Gastrocnemius medialis (tissue), 4 donors: ENCODE data around the gene CACNA2D3.

Experiments used
- CTCF ChIP-seq, 5 experiments: fragments of 450-650 bp in 3 of 5; fragments of 200-600 bp in 2 of 5; sonication (generic) in 2 of 5; IDR thresholded peaks in 4 of 5; conservative IDR thresholded peaks in 1 of 5; 1 replicate in 4 of 5; 2 replicates in 1 of 5; pipeline ENCODE4 v1.5.1; 2016 to 2019; ENCODE audit warnings: antibody characterized with exemption in 5 of 5, mild to moderate bottlenecking in 3 of 5, moderate library complexity in 3 of 5
- POLR2A ChIP-seq, 2 donors: fragments of 450-650 bp; IDR thresholded peaks; one replicate each; pipeline ENCODE4 v1.6.1; 2017; ENCODE audit warnings: antibody characterized with exemption in 2 of 2, mild to moderate bottlenecking in 2 of 2, moderate library complexity in 2 of 2

- TF ChIP-seq CTCF (IDR thresholded peaks at IDR 0.05 in 4 of 5, conservative IDR thresholded peaks at IDR 0.05 in 1 of 5) (no peak), POLR2A (IDR thresholded peaks at IDR 0.05) (no peak)
These were observed 1000.0 kb downstream of the CACNA2D3 start for GRCh38 chr3:55122312-55122711.
